AML-193 (cell line): ENCODE results near the gene GH1.
"Not testable (repeated sequence)": the region's sequence is repeated elsewhere in the genome, so short reads cannot be mapped to it uniquely, and the experiment has no call there.

Experiments
- DNase-seq, 2 experiments: peaks; one replicate each; lab custom pipeline; 2025; lab: John Stamatoyannopoulos, UW

GH1 gene

DNA sequence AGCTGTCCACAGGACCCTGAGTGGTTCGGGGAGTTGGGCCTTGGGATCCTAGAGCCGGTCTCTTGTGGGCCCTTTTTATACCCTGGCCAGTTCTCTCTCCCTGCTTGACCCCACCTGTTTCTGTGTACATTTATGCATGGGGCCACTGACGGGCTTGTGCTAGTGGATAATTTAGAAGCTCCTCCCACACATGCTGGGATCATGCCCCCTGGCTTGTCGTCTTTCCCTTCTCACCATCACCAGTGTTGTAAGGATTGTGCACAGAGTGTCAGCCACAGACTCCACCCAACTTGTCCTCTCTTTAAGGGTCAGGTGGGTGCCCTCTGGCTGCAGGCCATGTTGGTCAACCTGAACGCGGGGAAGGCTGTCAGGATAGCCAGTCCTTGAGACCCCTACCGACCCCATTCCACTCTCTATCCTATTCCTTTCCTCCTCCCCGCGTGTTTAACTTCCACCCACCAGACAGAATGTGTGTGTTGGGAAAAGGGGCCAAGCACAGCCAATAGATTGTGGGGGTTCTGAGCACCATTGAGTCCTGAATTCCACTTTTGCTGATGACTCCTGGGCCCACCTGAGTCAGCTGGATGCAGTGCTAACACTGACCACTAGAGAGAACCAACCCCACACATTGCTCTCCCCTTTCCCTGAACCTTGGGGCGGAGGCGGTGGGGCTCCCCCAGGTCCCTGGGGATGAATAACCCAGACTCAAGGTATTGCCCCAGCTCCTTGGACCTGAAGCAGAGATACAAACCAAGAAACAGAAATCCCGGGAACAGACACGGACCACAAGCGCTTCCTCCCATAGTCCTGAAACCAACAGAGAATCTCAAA, 21.9 kb downstream of the GH1 start, which contains the start of gene CSH1:
Gene CSH1, minus strand, starts transcription at position 51 of the 831 bp plus-strand sequence. CDS start 63 bp downstream, outside the sequence.
- not testable (repeated sequence) for DNase-seq

DNA sequence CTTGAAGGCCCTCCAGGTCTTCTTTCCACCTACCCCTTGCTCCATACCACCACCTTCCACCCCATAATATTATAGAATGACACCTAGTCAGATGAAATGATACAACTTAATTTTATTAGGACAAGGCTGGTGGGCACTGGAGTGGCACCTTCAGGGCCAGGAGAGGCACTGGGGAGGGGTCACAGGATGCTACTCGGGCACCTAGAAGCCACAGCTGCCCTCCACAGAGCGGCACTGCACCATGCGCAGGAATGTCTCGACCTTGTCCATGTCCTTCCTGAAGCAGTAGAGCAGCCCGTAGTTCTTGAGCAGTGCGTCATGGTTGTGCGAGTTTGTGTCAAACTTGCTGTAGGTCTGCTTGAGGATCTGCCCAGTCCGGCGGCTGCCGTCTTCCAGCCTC, 23.8 kb downstream of the GH1 start:
- not testable (repeated sequence) for DNase-seq

DNA sequence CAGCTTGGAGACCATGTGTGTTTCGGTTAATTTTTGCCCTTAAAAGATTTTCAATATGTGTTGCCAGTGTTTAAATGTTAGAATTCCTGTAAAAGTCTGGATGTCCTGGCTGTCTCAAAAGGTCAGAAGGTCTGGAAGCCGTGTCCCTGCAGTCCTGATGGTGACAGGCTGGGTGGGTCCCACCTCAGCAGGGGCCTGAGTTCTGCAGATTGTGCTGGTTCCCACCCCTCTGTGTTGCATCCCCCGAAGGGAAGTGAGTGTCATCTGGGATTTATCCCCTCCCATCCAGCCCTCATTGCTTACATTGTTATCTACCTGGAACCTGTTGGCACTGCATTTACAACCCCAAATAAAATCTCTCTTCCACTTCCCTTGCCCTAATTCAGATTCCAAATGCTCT, 24.6 kb downstream of the GH1 start:
- not testable (repeated sequence) for DNase-seq

GRCh38 chr17:63892316-63893037, 26.2 kb downstream of the GH1 start:
- not testable (repeated sequence) for DNase-seq

GRCh38 chr17:63889026-63889848, 29.4 kb downstream of the GH1 start:
- DNase-seq, result peak; percentile 53 to 67

DNA sequence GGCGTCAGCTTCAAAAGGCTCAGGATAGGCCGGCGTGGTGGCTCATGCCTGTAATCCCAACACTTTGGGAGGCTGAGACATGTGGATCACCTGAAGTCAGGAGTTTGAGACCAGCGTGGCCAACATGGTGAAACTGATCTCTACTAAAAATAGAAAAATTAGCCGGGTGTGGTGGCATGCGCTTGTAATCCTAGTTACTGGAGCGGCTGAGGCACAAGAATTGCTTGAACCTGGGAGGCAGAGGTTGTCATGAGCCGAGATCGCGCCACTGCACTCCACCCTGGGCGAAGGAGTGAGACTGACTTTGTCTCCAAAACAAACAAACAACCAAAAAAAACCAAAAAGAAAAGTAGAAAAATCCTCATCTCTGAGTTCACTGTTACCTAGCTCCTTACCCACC, 33.5 kb downstream of the GH1 start:
- DNase-seq, result not testable (repeated sequence)

DNA sequence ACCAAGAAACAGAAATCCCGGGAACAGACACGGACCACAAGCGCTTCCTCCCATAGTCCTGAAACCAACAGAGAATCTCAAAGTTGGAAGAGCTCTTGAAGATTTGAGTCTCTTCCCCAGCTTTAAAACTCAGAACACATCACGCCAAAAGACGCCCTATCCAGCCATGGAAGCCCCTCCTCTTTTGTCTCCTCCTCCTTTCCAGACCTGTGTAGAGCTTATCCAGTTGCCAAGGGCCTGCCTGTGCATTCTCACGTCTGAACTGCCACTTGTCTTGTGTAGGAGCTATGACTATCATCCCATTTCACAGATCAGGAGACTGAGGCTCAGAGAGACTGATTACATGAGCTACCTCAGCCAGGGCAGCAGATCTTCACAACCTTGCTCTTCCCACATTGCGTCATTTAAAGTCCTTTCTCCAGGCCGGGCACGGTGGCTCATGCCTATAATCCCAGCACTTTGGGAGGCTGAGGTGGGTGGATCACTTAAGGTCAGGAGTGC, 36.0 kb downstream of the GH1 start:
- DNase-seq, result not testable (repeated sequence)

DNA sequence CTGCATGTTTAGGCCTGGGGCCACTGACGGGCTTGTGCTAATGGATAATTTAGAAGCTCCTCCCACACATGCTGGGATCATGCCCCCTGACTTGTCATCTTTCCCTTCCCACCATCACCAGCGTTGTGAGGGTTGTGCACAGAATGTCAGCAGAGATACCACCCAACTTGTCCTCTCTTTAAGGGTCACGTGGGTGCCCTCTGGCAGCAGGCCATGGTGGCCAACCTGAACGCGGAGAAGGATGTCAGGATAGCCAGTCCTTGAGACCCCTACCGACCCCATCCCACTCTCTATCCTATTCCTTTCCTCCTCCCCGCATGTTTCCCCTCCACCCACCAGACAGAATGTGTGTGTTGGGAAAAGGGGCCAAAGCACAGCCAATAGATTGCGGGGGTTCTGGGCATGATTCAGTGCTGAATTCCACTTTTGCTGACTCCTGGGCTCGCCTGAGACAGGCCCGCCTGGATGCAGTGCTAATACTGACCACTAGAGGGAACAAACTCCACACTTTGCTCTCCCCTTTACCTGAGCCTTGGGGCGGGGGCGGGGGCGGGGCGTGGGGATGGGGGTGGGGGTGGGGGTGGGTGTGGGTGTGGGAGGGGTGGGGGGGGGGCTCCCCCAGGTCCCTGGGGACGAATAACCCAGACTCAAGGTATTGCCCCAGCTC, 36.6 kb downstream of the GH1 start, which contains the start of gene GH2:
Gene GH2, minus strand, starts transcription at position 10 of the 667 bp plus-strand sequence. CDS start 143 bp downstream, outside the sequence.
- peak; percentile 39 to 53 for DNase-seq

- not testable (repeated sequence) for DNase-seq
Observed at GRCh38 chr17:63881337-63881736, 37.3 kb downstream of the GH1 start.

GRCh38 chr17:63880706-63881105, 37.9 kb downstream of the GH1 start:
- no peak for DNase-seq

DNA sequence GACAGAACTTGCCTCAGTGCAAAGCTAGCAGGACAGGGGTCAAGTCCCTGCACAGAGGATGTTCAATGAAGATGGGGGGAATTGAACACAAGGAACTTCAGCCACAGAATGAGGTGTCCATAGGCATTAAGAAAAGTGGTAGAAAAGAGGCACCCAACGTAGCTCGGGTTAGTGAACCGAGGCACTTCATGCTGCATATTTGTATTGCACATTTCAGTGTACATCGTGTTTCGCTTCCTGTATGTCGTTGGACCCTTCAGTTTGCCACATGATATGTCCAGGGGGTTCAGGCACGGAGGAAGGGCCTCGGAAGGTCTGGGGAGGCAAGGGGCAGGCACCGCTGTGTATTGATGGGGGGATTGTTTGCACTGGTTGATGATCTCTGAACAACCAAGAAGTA, 40.2 kb downstream of the GH1 start:
- DNase-seq, result not testable (repeated sequence)

GRCh38 chr17:63874693-63875092, 43.9 kb downstream of the GH1 start:
- not testable (repeated sequence) for DNase-seq

DNA sequence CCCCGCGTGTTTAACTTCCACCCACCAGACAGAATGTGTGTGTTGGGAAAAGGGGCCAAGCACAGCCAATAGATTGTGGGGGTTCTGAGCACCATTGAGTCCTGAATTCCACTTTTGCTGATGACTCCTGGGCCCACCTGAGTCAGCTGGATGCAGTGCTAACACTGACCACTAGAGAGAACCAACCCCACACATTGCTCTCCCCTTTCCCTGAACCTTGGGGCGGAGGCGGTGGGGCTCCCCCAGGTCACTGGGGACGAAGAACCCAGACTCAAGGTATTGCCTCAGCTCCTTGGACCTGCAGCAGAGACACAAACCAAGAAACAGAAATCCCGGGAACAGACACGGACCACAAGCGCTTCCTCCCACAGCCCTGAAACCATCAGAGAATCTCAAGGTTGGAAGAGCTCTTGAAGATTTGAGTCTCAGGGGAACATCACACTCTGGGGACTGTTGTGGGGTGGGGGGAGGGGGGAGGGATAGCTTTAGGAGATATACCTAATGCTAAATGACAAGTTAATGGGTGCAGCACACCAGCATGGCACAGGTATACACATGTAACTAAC, 44.5 kb downstream of the GH1 start:
- not testable (repeated sequence) for DNase-seq

- not testable (repeated sequence) for DNase-seq
Observed at GRCh38 chr17:63873577-63873976, 45.1 kb downstream of the GH1 start, which contains the start of gene CSH2. Gene CSH2, minus strand, starts transcription at chr17:63873677. Its CDS starts 63 bp downstream, at chr17:63873614.

- DNase-seq, result not testable (repeated sequence)
Observed at GRCh38 chr17:63871646-63872365, 46.8 kb downstream of the GH1 start.

- not testable (repeated sequence) for DNase-seq
Observed at GRCh38 chr17:63870292-63870665, 48.4 kb downstream of the GH1 start.

DNA sequence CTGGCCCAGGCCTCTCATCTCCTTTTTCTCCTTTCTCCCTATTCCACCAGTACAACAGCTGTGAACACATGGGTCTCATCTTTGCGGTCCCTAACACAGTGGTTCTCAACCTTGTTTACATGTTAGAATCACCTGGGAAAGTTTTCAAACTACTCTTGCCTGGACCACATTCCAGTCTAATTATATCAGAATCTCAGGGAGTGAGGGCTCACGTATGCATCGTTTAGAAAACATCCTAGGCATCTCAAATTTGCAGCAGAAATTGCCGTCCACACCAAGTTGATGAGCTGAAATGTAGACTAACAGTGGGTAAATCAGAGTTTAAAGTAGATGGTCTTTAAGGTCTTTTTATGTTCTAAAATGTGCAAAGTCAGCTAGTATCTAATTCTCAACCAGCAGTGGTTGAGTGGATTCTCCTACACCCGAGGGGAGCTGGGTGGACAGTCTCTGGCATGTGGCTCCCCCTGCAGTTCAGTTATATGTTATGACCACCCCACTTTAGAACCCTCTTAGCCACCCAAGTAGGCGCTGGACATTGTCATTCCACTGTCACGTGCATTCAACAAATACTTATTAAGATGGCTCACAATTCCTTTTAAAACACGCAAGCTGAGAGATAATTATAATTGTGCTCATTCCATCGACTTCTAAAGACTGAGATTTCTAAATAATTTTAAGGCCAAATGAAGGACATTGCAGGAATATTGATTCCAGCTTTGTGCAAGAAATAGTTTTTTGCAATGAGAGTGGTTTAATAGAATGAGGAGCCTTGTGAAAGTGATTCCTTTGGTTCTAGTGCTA, 48.9 kb downstream of the GH1 start:
- not testable (repeated sequence) for DNase-seq
